Omental fat pad (tissue), 4 donors: ENCODE results near the gene DIP2C. TPM values are rescaled to one million over a fixed set of nuclear protein-coding genes. Genes with fewer than 3 reads are reported as not detected.

Experiments
- ATAC-seq: fragments of 150-250 bp; one replicate; pipeline ENCODE4 v1.9.1; 2016; ENCODE audit warnings: mild to moderate bottlenecking, moderate library complexity; ENCODE audit not compliant: low FRiP score
- DNase-seq: peaks from one replicate; pipeline ENCODE4 v3.0.0-alpha.2; 2019; ENCODE audit warnings: low spot score
- CTCF ChIP-seq, 3 donors: fragments of 450-650 bp; IDR thresholded peaks; one replicate each; pipeline ENCODE4 v1.5.1; 2016 to 2017; ENCODE audit warnings: antibody characterized with exemption in 3 of 3, mild to moderate bottlenecking in 3 of 3, moderate library complexity in 2 of 3
- total RNA-seq, 4 donors: library from RNA; depleted of rRNA; stranded (reverse); fragments of >200 nt; gene quantifications; one replicate each; pipeline ENCODE4 v1.1.0, GENCODE V29; 2016

DIP2C gene
- total RNA-seq, 4 donors from 2014 or later = 19.7 to 56.5 (median 31.1) TPM

GRCh38 chr10:665579-666091, 23.8 kb downstream of the DIP2C start:
- no peak for TF ChIP-seq CTCF (IDR thresholded peaks at IDR 0.05)
- DNase-seq = no peak
- ATAC-seq = peak; percentile 48

GRCh38 chr10:664893-665292, 24.6 kb downstream of the DIP2C start:
- ATAC-seq = no peak
- DNase-seq = no peak
- no peak for TF ChIP-seq CTCF (IDR thresholded peaks at IDR 0.05)

GRCh38 chr10:664301-664700, 25.2 kb downstream of the DIP2C start:
- ATAC-seq = no peak
- no peak for TF ChIP-seq CTCF (IDR thresholded peaks at IDR 0.05)

GRCh38 chr10:663831-664251, 25.6 kb downstream of the DIP2C start:
- no peak for ATAC-seq

More at GRCh38 chr10:664301-664700, 25.2 kb downstream of the DIP2C start:
- no peak for DNase-seq

GRCh38 chr10:663466-663751, 26.1 kb downstream of the DIP2C start:
- DNase-seq = no peak
- ATAC-seq = no peak
- no peak for TF ChIP-seq CTCF (IDR thresholded peaks at IDR 0.05)

More at GRCh38 chr10:663831-664251, 25.6 kb downstream of the DIP2C start:
- TF ChIP-seq CTCF (IDR thresholded peaks at IDR 0.05) = no peak
- DNase-seq = no peak

GRCh38 chr10:662686-663465, 26.6 kb downstream of the DIP2C start:
- no peak for DNase-seq
- no peak for ATAC-seq
- no peak for TF ChIP-seq CTCF (IDR thresholded peaks at IDR 0.05)

- TF ChIP-seq CTCF (IDR thresholded peaks at IDR 0.05) = no peak
- no peak for DNase-seq
- no peak for ATAC-seq
These were observed 27.3 kb downstream of the DIP2C start for GRCh38 chr10:662223-662605.
